ENCODE results near the gene SHROOM4.

DNA sequence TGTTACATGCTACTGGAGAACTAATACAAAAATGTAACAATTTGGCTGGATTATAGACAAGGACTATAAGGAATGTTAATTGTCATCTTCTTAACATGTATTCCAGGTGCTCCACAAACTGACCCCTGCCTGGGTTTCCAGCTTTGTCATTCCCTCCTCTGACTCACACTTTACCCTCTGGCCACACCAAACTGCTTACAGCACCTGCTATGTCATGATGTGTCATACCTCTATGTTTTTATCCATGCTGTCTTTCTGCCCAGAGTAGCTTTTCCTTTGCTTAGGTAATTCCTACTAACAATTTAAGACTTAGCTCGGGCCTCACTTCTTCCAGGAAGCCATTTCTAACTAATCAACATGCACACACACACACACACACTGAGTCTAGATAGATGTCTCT lies 14.0 kb upstream of the SHROOM4 start:
- TF ChIP-seq, protein P1, sequence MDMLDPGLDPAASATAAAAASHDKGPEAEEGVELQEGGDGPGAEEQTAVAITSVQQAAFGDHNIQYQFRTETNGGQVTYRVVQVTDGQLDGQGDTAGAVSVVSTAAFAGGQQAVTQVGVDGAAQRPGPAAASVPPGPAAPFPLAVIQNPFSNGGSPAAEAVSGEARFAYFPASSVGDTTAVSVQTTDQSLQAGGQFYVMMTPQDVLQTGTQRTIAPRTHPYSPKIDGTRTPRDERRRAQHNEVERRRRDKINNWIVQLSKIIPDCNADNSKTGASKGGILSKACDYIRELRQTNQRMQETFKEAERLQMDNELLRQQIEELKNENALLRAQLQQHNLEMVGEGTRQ (CRISPR knock-in tag; IDR thresholded peaks at IDR 0.05), result no peak
- no peak for TF ChIP-seq HMGXB4 (CRISPR knock-in tag; IDR thresholded peaks at IDR 0.05)
- no peak for TF ChIP-seq NFYB (CRISPR knock-in tag; conservative IDR thresholded peaks at IDR 0.05; ENCODE audit: low read depth)
- no peak for TF ChIP-seq CTCF (IDR thresholded peaks at IDR 0.05)
- no peak for TF ChIP-seq ATF1 (CRISPR knock-in tag; IDR thresholded peaks at IDR 0.05)
- no peak for TF ChIP-seq TEAD4 (CRISPR knock-in tag; IDR thresholded peaks at IDR 0.05)
- TF ChIP-seq, protein P2, sequence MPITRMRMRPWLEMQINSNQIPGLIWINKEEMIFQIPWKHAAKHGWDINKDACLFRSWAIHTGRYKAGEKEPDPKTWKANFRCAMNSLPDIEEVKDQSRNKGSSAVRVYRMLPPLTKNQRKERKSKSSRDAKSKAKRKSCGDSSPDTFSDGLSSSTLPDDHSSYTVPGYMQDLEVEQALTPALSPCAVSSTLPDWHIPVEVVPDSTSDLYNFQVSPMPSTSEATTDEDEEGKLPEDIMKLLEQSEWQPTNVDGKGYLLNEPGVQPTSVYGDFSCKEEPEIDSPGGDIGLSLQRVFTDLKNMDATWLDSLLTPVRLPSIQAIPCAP (CRISPR knock-in tag; IDR thresholded peaks at IDR 0.05), result no peak

Measured in WTC11 (cell line).